GM18519 (cell line): ENCODE measurements around the gene RYR1.

Source experiments
- ATAC-seq: cut with Tn5 transposase; IDR thresholded peaks from one replicate; pipeline ENCODE4 v1.9.1; 2021; ENCODE audit warnings: mild to moderate bottlenecking, moderate library complexity; ENCODE audit not compliant: unreplicated experiment, low FRiP score

Gene RYR1

GRCh38 chr19:38433268-38433733 is at the start of gene RYR1:
RYR1 (plus strand) TSS chr19:38433691; CDS start chr19:38433830, 139 bp downstream.
- no peak for ATAC-seq

GRCh38 chr19:38383743-38384142 is 49.7 kb upstream of the RYR1 start:
- ATAC-seq: no peak

GRCh38 chr19:38384209-38385027 is 49.1 kb upstream of the RYR1 start:
- ATAC-seq: no peak

- no peak for ATAC-seq
Measured at GRCh38 chr19:38385057-38385803, 48.3 kb upstream of the RYR1 start.

- no peak for ATAC-seq
Measured at GRCh38 chr19:38385804-38386257, 47.7 kb upstream of the RYR1 start.

GRCh38 chr19:38386300-38386970 is 47.1 kb upstream of the RYR1 start:
- no peak for ATAC-seq

GRCh38 chr19:38386971-38387549 is 46.4 kb upstream of the RYR1 start:
- no peak for ATAC-seq

GRCh38 chr19:38387550-38388348 is 45.7 kb upstream of the RYR1 start, which contains the start of gene GGN:
GGN (minus strand) TSS chr19:38388034; CDS start chr19:38387261, 773 bp downstream.
- no peak for ATAC-seq

- no peak for ATAC-seq
Measured at GRCh38 chr19:38388349-38389100, 45.0 kb upstream of the RYR1 start, which contains the start of gene SPRED3. SPRED3 (plus strand) TSS chr19:38388697; CDS start chr19:38390303, 1,606 bp downstream.

- no peak for ATAC-seq
Measured at GRCh38 chr19:38389101-38389925, 44.2 kb upstream of the RYR1 start.

GRCh38 chr19:38389957-38390924 is 43.2 kb upstream of the RYR1 start:
- no peak for ATAC-seq

GRCh38 chr19:38391911-38392464 is 41.5 kb upstream of the RYR1 start:
- no peak for ATAC-seq

- ATAC-seq: no peak
Measured at GRCh38 chr19:38392707-38393308, 40.7 kb upstream of the RYR1 start.

GRCh38 chr19:38394488-38394887 is 39.0 kb upstream of the RYR1 start:
- no peak for ATAC-seq

- no peak for ATAC-seq
Measured at GRCh38 chr19:38395381-38396114, 37.9 kb upstream of the RYR1 start.
